ENCODE data around the gene ZNF546. TPM values are rescaled to one million over a fixed set of nuclear protein-coding genes. Genes with fewer than 3 reads are reported as not detected.

ZNF546 gene
- 0.93 TPM for polyA plus RNA-seq (2013, experiment 1 of 2)
- polyA plus RNA-seq (2013, experiment 2 of 2), result 0.83 TPM

GRCh38 chr19:39996811-39997637, at the start of gene ZNF546:
Gene ZNF546, plus strand, starts transcription at chr19:39997060. Its CDS starts 1,267 bp downstream, at chr19:39998327.
- Histone ChIP-seq H2BK120ac (ENCODE audit: low read depth, low read length) (no peak within 1 kb of the TSS), H3K14ac (ENCODE audit: low read length) (peak within 1 kb of the TSS; percentile 14), H2AK5ac (ENCODE audit: low read depth, low read length) (peak within 1 kb of the TSS; percentile 82), H4K91ac (ENCODE audit: low read depth, low read length, poor library complexity) (no peak within 1 kb of the TSS), H3K27ac (replicated peaks; ENCODE audit: low read length) (no peak within 1 kb of the TSS), H3K18ac (ENCODE audit: low read length) (peak within 1 kb of the TSS; percentile 95), H3K9me3 (replicated peaks in 1 of 2; ENCODE audit: control insufficient read depth in 2 of 2, insufficient read depth in 1 of 2, low read depth in 1 of 2, low read length in 2 of 2) (peaks cover 2 to 28% of the 10 kb centered on the region in 2 donors), H4K8ac (ENCODE audit: low read depth, low read length) (peak within 1 kb of the TSS; percentile 96), H3K36me3 (replicated peaks in 1 of 2; ENCODE audit: control insufficient read depth in 2 of 2, insufficient read depth in 2 of 2, low read length in 2 of 2) (peaks cover 0 to 9% of the 10 kb centered on the region in 2 donors), H3K4me3 (ENCODE audit: low read length in 2 of 2) (peak within 1 kb of the TSS; percentile 91 to 95), H3K79me1 (ENCODE audit: low read depth, low read length) (no peaks in the 10 kb centered on the region), H3K4me2 (ENCODE audit: insufficient read depth, low read length, poor library complexity, severe bottlenecking) (peak within 1 kb of the TSS; percentile 90), H3K23ac (ENCODE audit: low read depth, low read length, poor library complexity) (peak within 1 kb of the TSS; percentile 66), H3K4ac (ENCODE audit: low read length) (peak within 1 kb of the TSS; percentile 18), H2BK5ac (ENCODE audit: low read length) (peak within 1 kb of the TSS; percentile 79), H2AFZ (ENCODE audit: low read length) (peak within 1 kb of the TSS; percentile 95), H2BK15ac (ENCODE audit: low read length) (peak within 1 kb of the TSS; percentile 27), H2BK12ac (ENCODE audit: low read length) (no peak within 1 kb of the TSS), H3K9ac (ENCODE audit: low read depth, low read length, poor library complexity) (peak within 1 kb of the TSS; percentile 97), H3K27me3 (ENCODE audit: control insufficient read depth in 3 of 3, insufficient read depth in 3 of 3, low read depth in 1 of 3, low read length in 3 of 3) (no peaks in the 10 kb centered on the region), H3K4me1 (ENCODE audit: control insufficient read depth in 2 of 2, insufficient read depth in 1 of 2, low read depth in 1 of 2, low read length in 2 of 2) (peaks cover 2 to 5% of the 10 kb centered on the region in 2 donors)
- peak; percentile 81 for DNase-seq (ENCODE audit: low spot score)
- no CpG with 5 or more reads among the region's 53 CpGs for WGBS, 2 donors (ENCODE audit: extremely low coverage in 2 of 2, insufficient read length in 2 of 2, insufficient replicate concordance in 1 of 2)

- Histone ChIP-seq H3K27ac (replicated peaks; ENCODE audit: low read length) (no peak overlapping the region), H3K14ac (ENCODE audit: low read length) (no peak overlapping the region), H3K18ac (ENCODE audit: low read length) (no peak overlapping the region), H3K4me2 (ENCODE audit: insufficient read depth, low read length, poor library complexity, severe bottlenecking) (no peak overlapping the region), H3K9me3 (replicated peaks in 1 of 2; ENCODE audit: control insufficient read depth in 2 of 2, insufficient read depth in 1 of 2, low read depth in 1 of 2, low read length in 2 of 2) (peaks cover 0 to 2% of the 10 kb centered on the region in 2 donors), H3K79me1 (ENCODE audit: low read depth, low read length) (peaks cover 1% of the 10 kb centered on the region), H2BK120ac (ENCODE audit: low read depth, low read length) (no peak overlapping the region), H3K9ac (ENCODE audit: low read depth, low read length, poor library complexity) (no peak overlapping the region), H2BK15ac (ENCODE audit: low read length) (no peak overlapping the region), H4K8ac (ENCODE audit: low read depth, low read length) (no peak overlapping the region), H3K4me3 (ENCODE audit: low read length in 2 of 2) (no peak overlapping the region), H2AK5ac (ENCODE audit: low read depth, low read length) (no peak overlapping the region), H2AFZ (ENCODE audit: low read length) (no peak overlapping the region), H3K4ac (ENCODE audit: low read length) (no peak overlapping the region), H2BK5ac (ENCODE audit: low read length) (no peak overlapping the region), H3K4me1 (ENCODE audit: control insufficient read depth in 2 of 2, insufficient read depth in 1 of 2, low read depth in 1 of 2, low read length in 2 of 2) (no peaks in the 10 kb centered on the region), H3K36me3 (replicated peaks in 1 of 2; ENCODE audit: control insufficient read depth in 2 of 2, insufficient read depth in 2 of 2, low read length in 2 of 2) (no peaks in the 10 kb centered on the region), H4K91ac (ENCODE audit: low read depth, low read length, poor library complexity) (no peak overlapping the region), H3K23ac (ENCODE audit: low read depth, low read length, poor library complexity) (no peak overlapping the region), H2BK12ac (ENCODE audit: low read length) (no peak overlapping the region), H3K27me3 (ENCODE audit: control insufficient read depth in 3 of 3, insufficient read depth in 3 of 3, low read depth in 1 of 3, low read length in 3 of 3) (no peaks in the 10 kb centered on the region)
- no CpG with 5 or more reads among the region's 2 CpGs for WGBS, 2 donors (ENCODE audit: extremely low coverage in 2 of 2, insufficient read length in 2 of 2, insufficient replicate concordance in 1 of 2)
- no peak for DNase-seq (ENCODE audit: low spot score)
Measured at GRCh38 chr19:39949026-39949747, 47.7 kb upstream of the ZNF546 start.

GRCh38 chr19:39951065-39951650, 45.7 kb upstream of the ZNF546 start:
- Histone ChIP-seq H3K4me2 (ENCODE audit: insufficient read depth, low read length, poor library complexity, severe bottlenecking) (no peak overlapping the region), H2AFZ (ENCODE audit: low read length) (no peak overlapping the region), H3K23ac (ENCODE audit: low read depth, low read length, poor library complexity) (no peak overlapping the region), H3K4me1 (ENCODE audit: control insufficient read depth in 2 of 2, insufficient read depth in 1 of 2, low read depth in 1 of 2, low read length in 2 of 2) (no peaks in the 10 kb centered on the region), H3K36me3 (replicated peaks in 1 of 2; ENCODE audit: control insufficient read depth in 2 of 2, insufficient read depth in 2 of 2, low read length in 2 of 2) (no peaks in the 10 kb centered on the region), H3K4me3 (ENCODE audit: low read length in 2 of 2) (no peak overlapping the region), H2BK120ac (ENCODE audit: low read depth, low read length) (no peak overlapping the region), H3K14ac (ENCODE audit: low read length) (no peak overlapping the region), H3K4ac (ENCODE audit: low read length) (no peak overlapping the region), H3K79me1 (ENCODE audit: low read depth, low read length) (peaks cover 1% of the 10 kb centered on the region), H4K91ac (ENCODE audit: low read depth, low read length, poor library complexity) (no peak overlapping the region), H2BK12ac (ENCODE audit: low read length) (no peak overlapping the region), H4K8ac (ENCODE audit: low read depth, low read length) (no peak overlapping the region), H3K27ac (replicated peaks; ENCODE audit: low read length) (no peak overlapping the region), H2AK5ac (ENCODE audit: low read depth, low read length) (no peak overlapping the region), H2BK5ac (ENCODE audit: low read length) (no peak overlapping the region), H3K9me3 (replicated peaks in 1 of 2; ENCODE audit: control insufficient read depth in 2 of 2, insufficient read depth in 1 of 2, low read depth in 1 of 2, low read length in 2 of 2) (peaks cover 0 to 2% of the 10 kb centered on the region in 2 donors), H3K27me3 (ENCODE audit: control insufficient read depth in 3 of 3, insufficient read depth in 3 of 3, low read depth in 1 of 3, low read length in 3 of 3) (no peaks in the 10 kb centered on the region), H3K18ac (ENCODE audit: low read length) (no peak overlapping the region), H2BK15ac (ENCODE audit: low read length) (no peak overlapping the region), H3K9ac (ENCODE audit: low read depth, low read length, poor library complexity) (no peak overlapping the region)
- WGBS, 2 donors (ENCODE audit: extremely low coverage in 2 of 2, insufficient read length in 2 of 2, insufficient replicate concordance in 1 of 2), result no CpG with 5 or more reads among the region's 2 CpGs
- no peak for DNase-seq (ENCODE audit: low spot score)

- Histone ChIP-seq H3K36me3 (replicated peaks in 1 of 2; ENCODE audit: control insufficient read depth in 2 of 2, insufficient read depth in 2 of 2, low read length in 2 of 2) (no peaks in the 10 kb centered on the region), H3K27ac (replicated peaks; ENCODE audit: low read length) (no peak overlapping the region), H2BK12ac (ENCODE audit: low read length) (no peak overlapping the region), H2AK5ac (ENCODE audit: low read depth, low read length) (no peak overlapping the region), H4K8ac (ENCODE audit: low read depth, low read length) (no peak overlapping the region), H3K4me1 (ENCODE audit: control insufficient read depth in 2 of 2, insufficient read depth in 1 of 2, low read depth in 1 of 2, low read length in 2 of 2) (no peaks in the 10 kb centered on the region), H3K4me2 (ENCODE audit: insufficient read depth, low read length, poor library complexity, severe bottlenecking) (no peak overlapping the region), H3K79me1 (ENCODE audit: low read depth, low read length) (peaks cover 1% of the 10 kb centered on the region), H3K4ac (ENCODE audit: low read length) (no peak overlapping the region), H2BK5ac (ENCODE audit: low read length) (no peak overlapping the region), H3K27me3 (ENCODE audit: control insufficient read depth in 3 of 3, insufficient read depth in 3 of 3, low read depth in 1 of 3, low read length in 3 of 3) (no peaks in the 10 kb centered on the region), H2BK15ac (ENCODE audit: low read length) (no peak overlapping the region), H3K9me3 (replicated peaks in 1 of 2; ENCODE audit: control insufficient read depth in 2 of 2, insufficient read depth in 1 of 2, low read depth in 1 of 2, low read length in 2 of 2) (peaks cover 0 to 2% of the 10 kb centered on the region in 2 donors), H3K4me3 (ENCODE audit: low read length in 2 of 2) (no peak overlapping the region), H2BK120ac (ENCODE audit: low read depth, low read length) (no peak overlapping the region), H3K9ac (ENCODE audit: low read depth, low read length, poor library complexity) (no peak overlapping the region), H3K23ac (ENCODE audit: low read depth, low read length, poor library complexity) (no peak overlapping the region), H4K91ac (ENCODE audit: low read depth, low read length, poor library complexity) (no peak overlapping the region), H3K14ac (ENCODE audit: low read length) (no peak overlapping the region), H2AFZ (ENCODE audit: low read length) (no peak overlapping the region), H3K18ac (ENCODE audit: low read length) (no peak overlapping the region)
- WGBS, 2 donors (ENCODE audit: extremely low coverage in 2 of 2, insufficient read length in 2 of 2, insufficient replicate concordance in 1 of 2), result no CpG with 5 or more reads among the region's 3 CpGs
- DNase-seq (ENCODE audit: low spot score), result no peak
Measured at GRCh38 chr19:39951686-39952085, 45.2 kb upstream of the ZNF546 start.

Measured in neuronal stem cell (in vitro differentiated cells).